Endodermal cell (in vitro differentiated cells): ENCODE results near the gene NABP2. TPM values are rescaled to one million over a fixed set of nuclear protein-coding genes. Genes with fewer than 3 reads are reported as not detected.

Experiments used
- DNase-seq: peaks from one replicate; pipeline ENCODE4 v3.0.0-alpha.2; 2017
- H3K27ac ChIP-seq: 2 replicates; pipeline ENCODE4 v1.5.1; 2013; ENCODE audit warnings: mild to moderate bottlenecking, low read depth, low read length, moderate library complexity
- H3K27me3 ChIP-seq: 2 replicates; pipeline ENCODE4 v1.6.1; 2013; ENCODE audit warnings: mild to moderate bottlenecking, low read length, moderate library complexity; ENCODE audit not compliant: insufficient read depth, control insufficient read depth, poor library complexity, severe bottlenecking
- H3K36me3 ChIP-seq: 2 replicates; pipeline ENCODE4 v1.7.0; 2013; ENCODE audit warnings: mild to moderate bottlenecking, low read length, moderate library complexity; ENCODE audit not compliant: control insufficient read depth, insufficient read depth
- H3K4me1 ChIP-seq: one replicate; pipeline ENCODE4 v1.7.0; 2013; ENCODE audit warnings: low read length; ENCODE audit not compliant: control insufficient read depth, insufficient read depth
- H3K4me3 ChIP-seq: 2 replicates; pipeline ENCODE4 v1.5.1; 2013; ENCODE audit warnings: mild to moderate bottlenecking, low read length, moderate library complexity
- H3K9ac ChIP-seq: 2 replicates; pipeline ENCODE4 v1.6.1; 2013; ENCODE audit warnings: mild to moderate bottlenecking, low read length, moderate library complexity; ENCODE audit not compliant: poor library complexity, severe bottlenecking; ENCODE audit errors: extremely low read depth
- H3K9me3 ChIP-seq: 2 replicates; pipeline ENCODE4 v1.6.1; 2013; ENCODE audit warnings: mild to moderate bottlenecking, low read length, moderate library complexity; ENCODE audit not compliant: control insufficient read depth
- H3K27ac Mint-ChIP-seq: 2 replicates; pipeline ENCODE4 v1.8.0; 2020; ENCODE audit warnings: mixed read lengths
- H3K27me3 Mint-ChIP-seq: 2 replicates; pipeline ENCODE4 v1.8.0; 2021; ENCODE audit warnings: mild to moderate bottlenecking, mixed read lengths; ENCODE audit not compliant: insufficient read depth
- H3K36me3 Mint-ChIP-seq: 2 replicates; pipeline ENCODE4 v1.8.0; 2020; ENCODE audit warnings: low read depth, mixed read lengths
- H3K4me1 Mint-ChIP-seq: 2 replicates; pipeline ENCODE4 v1.8.0; 2020; ENCODE audit warnings: mixed read lengths
- H3K4me3 Mint-ChIP-seq: 2 replicates; pipeline ENCODE4 v1.8.0; 2020; ENCODE audit warnings: mild to moderate bottlenecking, moderate library complexity, mixed read lengths
- H3K9me3 Mint-ChIP-seq: 2 replicates; pipeline ENCODE4 v1.8.0; 2020; ENCODE audit warnings: mild to moderate bottlenecking, mixed read lengths
- CTCF ChIP-seq: fragments of 200-600 bp; sonication (generic); conservative IDR thresholded peaks from 2 replicates; pipeline ENCODE4 v1.5.0; 2021; ENCODE audit warnings: antibody characterized with exemption, mild to moderate bottlenecking
- WGBS, 2 experiments: methylation state at CpG; one replicate each; pipeline versions ENCODE4 v1.1.5 to v1.1.7; 2013; ENCODE audit warnings: missing lambda C conversion rate in 2 of 2, mixed read lengths in 1 of 2; ENCODE audit not compliant: insufficient coverage in 1 of 2, insufficient read length in 1 of 2; 5-methylcytosine and 5-hydroxymethylcytosine counted together
- total RNA-seq, 2 donors: library from RNA; stranded (reverse); fragmentation: NEBNext Ultra II Directional in 1 of 2; extraction: Animal tissue kit (Norgen Biotek cat#: 25700) in 1 of 2; gene quantifications; 2 replicates in 1 of 2; 3 replicates in 1 of 2; pipeline ENCODE4 v1.2.1, GENCODE V29; 2021

Gene NABP2
- total RNA-seq, 2 donors from 2014 or later: 27.0 to 35.1 TPM

GRCh38 chr12:56255671-56256070 lies 31.5 kb downstream of the NABP2 start:
- Mint-ChIP-seq H3K36me3 (peaks cover 49% of the 10 kb centered on the region), H3K4me1 (peaks cover 19% of the 10 kb centered on the region), H3K4me3 (no peak overlapping the region), H3K27me3 (no peaks in the 10 kb centered on the region), H3K27ac (no peak overlapping the region), H3K9me3 (no peaks in the 10 kb centered on the region)
- H3K36me3 ChIP-seq: peaks cover 60% of the 10 kb centered on the region
- no peaks in the 10 kb centered on the region for H3K27me3 ChIP-seq
- no peak overlapping the region for H3K9ac ChIP-seq
- H3K27ac ChIP-seq: no peak overlapping the region
- no peaks in the 10 kb centered on the region for H3K9me3 ChIP-seq
- peak; percentile 36 for DNase-seq
- H3K4me3 ChIP-seq: no peak overlapping the region
- H3K4me1 ChIP-seq: no peaks in the 10 kb centered on the region
- WGBS, 2 experiments: 94 to 100% methylated on average over 3 to 7 of the region's 7 CpGs
- TF ChIP-seq CTCF: no peak

GRCh38 chr12:56256326-56256960 lies 32.3 kb downstream of the NABP2 start:
- peaks cover 19% of the 10 kb centered on the region for H3K4me1 Mint-ChIP-seq
- H3K27me3 Mint-ChIP-seq: no peaks in the 10 kb centered on the region
- Histone ChIP-seq H3K27me3 (no peaks in the 10 kb centered on the region), H3K4me3 (peak overlapping the region; percentile 96), H3K36me3 (peaks cover 53% of the 10 kb centered on the region), H3K27ac (no peak overlapping the region), H3K9me3 (no peaks in the 10 kb centered on the region), H3K9ac (no peak overlapping the region), H3K4me1 (no peaks in the 10 kb centered on the region)
- TF ChIP-seq CTCF: peak; percentile 52
- peak overlapping the region; percentile 6 for H3K27ac Mint-ChIP-seq
- peak overlapping the region; percentile 95 for H3K4me3 Mint-ChIP-seq
- H3K9me3 Mint-ChIP-seq: no peaks in the 10 kb centered on the region
- peak; percentile 81 for DNase-seq
- WGBS, 2 experiments: 59% methylated on average over 4 of the region's 4 CpGs; no CpG with 5 or more reads in 1 of the 2 experiments
- peaks cover 47% of the 10 kb centered on the region for H3K36me3 Mint-ChIP-seq

- no peak for TF ChIP-seq CTCF
- H3K36me3 Mint-ChIP-seq: peaks cover 40% of the 10 kb centered on the region
- H3K27me3 Mint-ChIP-seq: no peaks in the 10 kb centered on the region
- peak overlapping the region; percentile 59 for H3K9ac ChIP-seq
- no peaks in the 10 kb centered on the region for H3K9me3 ChIP-seq
- no peaks in the 10 kb centered on the region for H3K4me1 ChIP-seq
- no peaks in the 10 kb centered on the region for H3K9me3 Mint-ChIP-seq
- H3K27me3 ChIP-seq: no peaks in the 10 kb centered on the region
- H3K4me3 ChIP-seq: peak overlapping the region; percentile 96
- H3K4me1 Mint-ChIP-seq: peaks cover 19% of the 10 kb centered on the region
- peak overlapping the region; percentile 95 for H3K4me3 Mint-ChIP-seq
- no peak for DNase-seq
- no peak overlapping the region for H3K27ac Mint-ChIP-seq
- H3K36me3 ChIP-seq: peaks cover 47% of the 10 kb centered on the region
- no peak overlapping the region for H3K27ac ChIP-seq
- WGBS, 2 experiments: 40 to 67% methylated on average over 1 to 7 of the region's 8 CpGs
Observed at GRCh38 chr12:56257071-56257470, 32.9 kb downstream of the NABP2 start.
